GM18502 (cell line): Measurements from ENCODE around the gene HOXD11.

Experiments
- ATAC-seq: cut with Tn5 transposase; IDR thresholded peaks from one replicate; pipeline ENCODE4 v1.9.1; 2021; ENCODE audit warnings: mild to moderate bottlenecking; ENCODE audit not compliant: unreplicated experiment, poor library complexity

HOXD11 gene

DNA sequence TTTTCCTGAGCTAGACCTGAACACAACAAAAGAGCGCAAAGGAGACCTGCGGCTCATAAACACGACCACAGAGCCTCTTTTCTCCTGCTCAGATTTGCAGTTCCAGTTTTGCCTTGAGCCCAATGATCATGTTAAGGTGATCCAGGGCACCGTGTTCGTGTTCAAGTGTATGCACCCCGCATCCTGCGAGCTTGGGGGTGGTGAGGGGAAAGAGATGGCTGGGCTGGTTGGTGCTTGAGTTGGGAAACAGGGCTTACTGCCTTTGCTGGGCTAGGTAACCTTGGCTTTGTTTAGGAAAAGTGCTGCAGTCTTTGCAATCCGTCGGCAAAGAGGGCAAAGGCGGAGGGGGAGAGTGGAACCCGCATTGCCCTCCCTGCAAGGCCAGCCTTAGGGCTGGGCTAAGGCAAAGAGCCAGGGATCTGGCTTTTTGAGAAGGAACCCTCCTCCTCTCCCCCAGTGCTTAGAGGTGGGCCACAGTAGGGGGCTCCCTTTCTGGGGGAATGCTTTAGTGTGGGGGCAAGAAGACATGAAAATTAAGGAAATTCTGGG is 10.8 kb downstream of the HOXD11 start:
- no peak for ATAC-seq

DNA sequence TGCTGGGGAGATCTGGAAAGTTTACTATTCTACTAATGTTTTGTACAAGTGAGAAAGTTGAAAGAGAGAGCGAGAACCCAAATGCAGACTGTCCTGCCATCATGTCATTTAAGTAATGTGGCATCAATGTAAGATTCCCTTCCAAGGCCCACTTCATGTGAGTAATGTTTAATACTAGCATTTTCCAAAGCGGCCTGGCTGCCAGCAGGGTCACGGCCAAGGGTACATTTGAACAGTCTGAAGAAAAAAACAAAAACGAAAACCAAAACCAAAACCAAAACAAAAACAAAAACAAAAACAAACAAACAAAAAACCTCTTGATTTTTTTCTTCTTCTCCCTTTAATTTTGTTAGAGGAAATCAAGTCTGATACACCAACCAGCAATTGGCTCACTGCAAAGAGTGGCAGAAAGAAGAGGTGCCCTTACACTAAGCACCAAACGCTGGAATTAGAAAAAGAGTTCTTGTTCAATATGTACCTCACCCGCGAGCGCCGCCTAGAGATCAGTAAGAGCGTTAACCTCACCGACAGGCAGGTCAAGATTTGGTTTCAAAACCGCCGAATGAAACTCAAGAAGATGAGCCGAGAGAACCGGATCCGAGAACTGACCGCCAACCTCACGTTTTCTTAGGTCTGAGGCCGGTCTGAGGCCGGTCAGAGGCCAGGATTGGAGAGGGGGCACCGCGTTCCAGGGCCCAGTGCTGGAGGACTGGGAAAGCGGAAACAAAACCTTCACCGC is 11.7 kb downstream of the HOXD11 start:
- no peak for ATAC-seq

DNA sequence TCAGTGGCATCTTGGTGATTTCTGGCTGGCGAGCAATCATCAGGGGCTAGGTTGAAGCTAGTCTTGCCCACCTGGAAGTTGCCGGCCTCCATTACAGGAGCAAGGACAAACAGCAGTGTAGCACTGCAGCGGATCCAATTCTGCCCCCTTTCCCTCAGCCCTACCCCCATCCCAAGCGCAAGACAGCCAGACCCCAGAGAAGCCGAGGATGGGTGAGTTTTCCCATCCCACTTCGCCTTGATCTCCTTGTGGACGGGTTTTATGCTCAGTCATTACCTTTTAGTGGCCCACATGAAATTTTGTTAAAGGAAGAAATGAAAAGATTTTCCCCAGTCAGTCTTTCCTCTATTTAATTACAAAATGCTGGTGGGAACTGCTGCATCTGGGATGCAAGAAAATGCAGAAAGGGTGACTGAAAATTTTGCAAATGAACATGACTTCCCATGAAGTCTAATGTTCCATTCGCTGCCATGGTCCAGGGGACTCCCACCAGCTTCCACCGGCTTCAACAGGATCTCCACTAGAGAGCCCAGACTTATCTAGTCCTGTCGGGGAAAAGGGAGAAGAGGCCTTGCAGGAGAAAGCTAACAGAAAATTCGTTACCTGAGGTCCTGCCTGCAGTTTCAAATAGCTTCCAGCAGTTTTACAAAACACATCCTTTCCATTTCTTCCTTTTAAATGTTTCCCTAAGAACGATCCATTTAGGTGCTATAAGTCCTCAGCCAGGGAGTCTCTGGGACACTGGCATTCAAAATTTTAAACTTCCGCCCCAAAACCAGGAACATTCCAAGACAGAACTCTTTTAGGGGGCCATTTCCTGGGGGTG is 13.5 kb downstream of the HOXD11 start:
- ATAC-seq, result no peak

DNA sequence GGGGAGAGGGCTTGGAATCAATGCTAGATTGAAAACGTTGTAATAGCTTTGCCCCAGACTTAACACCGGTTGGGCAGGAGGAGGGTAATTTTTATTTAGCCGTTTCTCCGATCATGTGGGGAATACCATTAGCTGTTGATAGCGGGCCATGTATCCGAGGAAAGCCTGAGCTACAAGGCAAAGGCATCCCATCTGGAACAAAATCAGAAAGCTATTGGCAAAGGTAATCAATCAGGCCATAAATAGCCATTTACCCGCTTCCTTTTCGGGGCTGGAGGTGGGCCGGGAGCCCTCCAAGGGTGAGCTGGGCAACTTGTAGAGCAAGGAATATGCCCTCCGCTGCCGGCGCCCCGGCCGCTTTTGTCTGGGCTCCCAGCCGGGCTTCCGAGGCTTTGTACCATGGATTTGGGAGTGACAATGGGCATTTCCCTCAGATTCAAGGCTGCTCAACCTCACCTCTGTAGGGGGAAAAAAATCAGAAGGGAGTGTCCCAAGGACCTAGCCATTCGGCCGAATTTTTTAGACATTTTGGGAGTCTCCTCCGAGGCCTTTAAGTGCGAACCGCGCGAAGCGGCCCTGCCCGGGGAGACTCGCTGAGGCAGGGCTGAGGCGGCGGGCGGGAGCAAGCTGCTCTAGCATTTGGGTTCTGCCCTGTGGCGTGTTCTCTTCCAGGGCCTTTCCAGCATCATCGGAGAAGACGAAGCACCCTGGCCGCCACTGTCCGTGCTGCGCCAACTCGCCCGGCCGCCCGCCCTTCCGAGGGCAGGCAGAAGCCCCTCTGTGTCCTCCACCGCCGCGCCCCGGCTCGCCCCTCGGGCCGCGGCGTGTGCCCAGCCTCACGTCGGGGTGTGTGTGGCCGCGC is 14.3 kb downstream of the HOXD11 start:
- no peak for ATAC-seq

DNA sequence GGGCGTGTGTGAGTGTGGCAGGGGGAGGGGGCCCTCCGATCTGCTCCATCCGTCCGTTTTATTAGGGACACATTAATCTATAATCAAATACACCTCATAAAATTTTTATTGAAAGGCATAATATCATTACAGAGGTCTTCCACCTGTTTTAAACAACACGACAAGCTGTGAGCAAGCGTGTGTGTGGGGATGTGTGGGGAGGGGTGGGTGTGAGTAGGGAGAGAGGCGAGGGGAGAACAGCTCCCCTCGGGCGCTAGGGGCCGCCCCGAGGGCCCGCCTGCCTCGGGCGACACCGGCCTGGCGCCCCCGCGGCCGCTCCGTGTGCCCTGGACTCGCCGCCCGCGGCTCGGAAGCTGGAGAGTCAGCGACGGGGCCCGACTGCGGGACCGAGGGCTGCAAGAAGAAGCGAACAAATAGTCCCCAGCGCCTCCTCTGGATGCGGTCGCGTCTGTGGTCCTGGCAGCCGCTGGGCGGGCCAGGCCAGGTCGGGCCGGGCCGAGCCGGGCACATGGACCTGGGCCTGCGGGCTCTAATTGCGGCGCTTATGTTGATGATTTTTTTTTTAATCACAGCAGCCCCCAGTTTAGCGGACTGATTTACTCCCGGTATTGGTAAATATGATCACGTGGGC is 15.1 kb downstream of the HOXD11 start:
- no peak for ATAC-seq

DNA sequence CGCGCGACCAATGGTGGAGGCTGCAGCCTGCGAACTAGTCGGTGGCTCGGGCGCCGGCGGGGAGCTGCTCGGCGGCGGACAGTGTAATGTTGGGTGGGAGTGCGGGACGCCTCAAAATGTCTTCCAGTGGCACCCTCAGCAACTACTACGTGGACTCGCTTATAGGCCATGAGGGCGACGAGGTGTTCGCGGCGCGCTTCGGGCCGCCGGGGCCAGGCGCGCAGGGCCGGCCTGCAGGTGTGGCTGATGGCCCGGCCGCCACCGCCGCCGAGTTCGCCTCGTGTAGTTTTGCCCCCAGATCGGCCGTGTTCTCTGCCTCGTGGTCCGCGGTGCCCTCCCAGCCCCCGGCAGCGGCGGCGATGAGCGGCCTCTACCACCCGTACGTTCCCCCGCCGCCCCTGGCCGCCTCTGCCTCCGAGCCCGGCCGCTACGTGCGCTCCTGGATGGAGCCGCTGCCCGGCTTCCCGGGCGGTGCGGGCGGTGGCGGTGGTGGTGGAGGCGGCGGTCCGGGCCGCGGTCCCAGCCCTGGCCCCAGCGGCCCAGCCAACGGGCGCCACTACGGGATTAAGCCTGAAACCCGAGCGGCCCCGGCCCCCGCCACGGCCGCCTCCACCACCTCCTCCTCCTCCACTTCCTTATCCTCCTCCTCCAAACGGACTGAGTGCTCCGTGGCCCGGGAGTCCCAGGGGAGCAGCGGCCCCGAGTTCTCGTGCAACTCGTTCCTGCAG is 15.8 kb downstream of the HOXD11 start, which contains the start of gene HOXD9:
HOXD9 (plus strand) TSS at position 37 of the 728 bp plus-strand sequence; CDS start at position 87, 50 bp downstream.
- ATAC-seq, result no peak

DNA sequence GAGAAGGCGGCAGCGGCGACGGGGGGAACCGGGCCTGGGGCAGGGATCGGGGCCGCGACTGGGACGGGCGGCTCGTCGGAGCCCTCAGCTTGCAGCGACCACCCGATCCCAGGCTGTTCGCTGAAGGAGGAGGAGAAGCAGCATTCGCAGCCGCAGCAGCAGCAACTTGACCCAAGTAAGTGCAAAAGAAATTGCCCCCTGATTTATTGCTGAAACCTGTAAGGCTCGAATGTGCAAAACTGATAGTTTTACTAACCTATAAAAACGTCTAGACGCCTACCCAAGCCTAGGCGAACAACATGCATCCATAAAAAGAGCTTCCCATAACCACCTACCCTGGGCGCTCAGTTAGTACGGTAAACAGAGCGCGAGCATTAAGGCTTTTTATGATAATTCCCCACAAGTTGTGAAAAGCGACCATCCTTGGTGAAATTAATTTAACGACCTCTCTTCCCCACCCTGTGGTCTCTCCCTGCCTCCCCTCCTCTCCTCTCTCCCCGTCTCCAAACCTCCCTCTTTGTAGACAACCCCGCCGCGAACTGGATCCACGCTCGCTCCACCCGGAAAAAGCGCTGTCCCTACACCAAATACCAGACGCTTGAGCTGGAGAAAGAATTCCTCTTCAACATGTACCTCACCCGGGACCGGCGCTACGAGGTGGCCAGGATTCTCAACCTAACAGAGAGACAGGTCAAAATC is 16.5 kb downstream of the HOXD11 start:
- no peak for ATAC-seq

DNA sequence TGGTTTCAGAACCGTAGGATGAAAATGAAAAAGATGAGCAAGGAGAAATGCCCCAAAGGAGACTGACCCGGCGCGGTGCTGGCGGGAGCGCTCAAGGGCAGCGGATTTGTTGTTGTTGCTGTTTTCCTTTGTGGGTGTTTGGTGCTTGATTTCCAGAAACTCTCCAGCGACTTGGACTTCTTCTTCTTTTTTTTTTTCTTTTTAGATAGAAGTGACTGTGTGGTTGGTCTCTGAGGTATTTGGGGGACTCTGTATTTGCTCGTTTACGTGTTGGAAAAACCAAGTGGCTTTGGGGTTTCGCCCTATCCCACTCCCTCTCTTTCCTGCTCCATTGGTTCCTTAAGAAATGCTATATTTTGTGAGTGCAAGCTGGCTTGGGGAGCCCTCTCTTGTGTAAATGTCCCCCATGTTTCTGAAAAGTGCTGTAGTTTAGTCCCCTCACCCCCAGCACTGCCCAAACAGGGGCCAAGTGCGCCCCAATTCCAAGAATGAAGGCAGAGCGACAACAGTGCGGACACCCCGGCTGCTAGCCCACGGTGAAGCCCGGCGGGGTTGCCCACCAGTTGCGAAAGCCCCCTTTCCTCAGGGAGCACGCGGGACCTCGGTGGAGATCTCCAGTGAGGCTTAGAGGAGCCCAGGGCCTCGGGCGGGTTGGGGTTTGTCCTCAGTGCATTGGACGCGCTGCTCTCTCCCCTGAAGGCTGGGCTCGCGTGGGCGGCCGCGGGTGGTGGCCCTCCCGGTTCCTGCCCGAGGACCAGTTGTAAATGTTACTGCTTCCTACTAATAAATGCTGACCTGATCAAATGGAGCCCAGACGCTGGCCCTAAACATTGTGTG is 17.2 kb downstream of the HOXD11 start:
- ATAC-seq, result no peak

DNA sequence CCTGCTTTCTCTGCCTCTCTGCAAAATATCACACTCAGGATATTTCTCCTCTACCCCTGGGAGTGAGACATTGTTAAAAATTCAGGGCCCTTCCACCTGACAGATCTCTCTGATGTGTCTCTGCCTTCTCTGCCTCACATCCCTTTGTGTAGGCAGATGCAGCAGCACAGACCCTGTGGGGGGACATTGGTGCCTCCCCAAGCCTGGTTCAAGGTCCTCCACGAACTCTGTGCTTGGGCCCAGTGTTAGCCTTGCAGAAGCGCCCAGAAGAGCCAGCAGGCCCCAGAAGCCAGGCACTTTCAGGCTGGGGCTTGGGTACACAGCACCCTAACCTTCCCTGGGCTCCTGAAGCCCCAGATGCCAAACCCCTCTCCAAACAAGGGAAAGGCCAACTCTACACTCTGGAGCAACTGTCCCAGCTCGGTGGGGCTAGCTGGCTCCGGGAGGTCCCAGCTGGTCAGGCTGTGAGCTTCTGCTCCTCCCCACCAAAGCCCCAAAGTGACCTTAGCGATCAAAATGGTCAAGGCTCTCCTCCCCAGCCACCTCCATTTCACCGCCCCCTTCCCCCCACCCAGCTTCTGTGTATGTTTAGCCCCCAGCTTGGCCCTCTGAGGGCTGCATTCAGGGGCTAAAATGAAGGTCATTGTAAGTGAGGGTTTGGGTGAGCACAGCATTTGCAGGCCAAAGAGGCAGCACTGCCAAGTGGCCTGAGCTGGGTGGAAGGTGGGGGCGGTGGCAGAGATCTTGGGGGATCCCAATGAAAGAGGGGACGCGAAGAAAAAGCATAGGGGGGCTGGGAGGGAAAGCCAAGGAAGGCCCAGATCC is 18.1 kb downstream of the HOXD11 start:
- ATAC-seq, result no peak

DNA sequence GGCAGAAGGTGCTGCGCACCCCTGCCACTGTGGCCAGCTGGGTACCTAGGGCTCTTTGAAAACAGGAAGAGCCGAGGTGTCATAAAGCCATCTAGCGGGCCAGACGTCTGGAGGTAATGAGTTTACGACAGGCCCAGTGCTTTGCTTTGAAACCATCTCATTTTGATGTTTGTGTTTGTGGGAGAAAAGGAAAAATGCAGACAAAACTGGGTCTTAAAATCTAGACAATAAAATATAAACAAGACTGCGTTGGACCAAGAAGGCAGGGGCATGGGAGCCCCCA is 18.6 kb downstream of the HOXD11 start:
- no peak for ATAC-seq

DNA sequence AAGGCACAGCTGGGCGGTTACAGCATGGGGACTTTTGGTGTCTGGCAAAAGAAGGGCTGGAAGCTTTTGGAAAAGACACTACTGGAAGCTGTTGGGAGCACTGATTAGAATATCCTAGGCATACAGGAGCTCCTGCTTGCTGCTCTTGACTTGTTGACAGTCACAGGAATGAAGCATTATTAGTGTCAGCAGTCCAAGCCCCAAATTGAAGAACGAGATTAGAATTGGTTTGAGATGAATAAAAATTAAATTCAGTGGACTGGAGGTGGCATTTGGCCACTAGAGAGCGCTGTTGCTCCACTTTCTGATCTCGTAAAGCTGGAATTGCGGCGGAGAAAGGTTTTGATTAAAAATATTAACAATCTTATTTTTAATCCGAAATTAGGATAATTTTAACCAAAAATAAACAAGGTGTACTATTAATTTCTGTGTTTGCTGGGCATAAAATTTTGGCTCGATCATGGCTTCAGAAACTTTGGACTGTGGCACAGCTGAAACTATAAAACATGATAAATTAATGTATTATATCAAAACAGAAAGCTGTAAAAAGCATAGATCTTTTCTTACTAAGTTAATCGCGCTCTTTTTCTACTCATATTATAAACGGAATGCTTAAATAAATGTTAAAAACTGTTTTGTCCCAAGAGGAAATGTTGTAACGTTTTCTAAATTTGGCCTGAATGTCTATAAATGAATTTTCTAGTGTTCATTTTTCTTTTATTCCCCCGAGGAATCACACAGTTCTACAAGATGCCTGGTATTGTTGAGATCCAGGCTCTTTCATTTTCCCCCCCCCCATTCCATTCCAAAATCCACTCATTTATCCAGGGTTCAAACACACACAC is 20.1 kb downstream of the HOXD11 start:
- ATAC-seq, result no peak

DNA sequence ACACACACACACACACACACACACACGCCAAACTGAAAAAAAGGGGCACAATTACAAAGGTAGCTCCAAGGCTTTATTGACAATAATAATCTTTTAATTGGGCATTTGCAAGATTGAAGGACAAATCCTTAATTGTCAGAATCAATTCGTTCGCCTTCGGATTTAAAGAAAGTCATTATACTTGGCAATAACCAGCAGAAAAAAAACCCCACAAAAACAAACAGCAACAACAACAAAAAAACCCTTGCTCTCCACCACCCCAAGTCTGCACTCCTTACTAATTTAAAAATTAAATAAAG is 20.6 kb downstream of the HOXD11 start:
- no peak for ATAC-seq

DNA sequence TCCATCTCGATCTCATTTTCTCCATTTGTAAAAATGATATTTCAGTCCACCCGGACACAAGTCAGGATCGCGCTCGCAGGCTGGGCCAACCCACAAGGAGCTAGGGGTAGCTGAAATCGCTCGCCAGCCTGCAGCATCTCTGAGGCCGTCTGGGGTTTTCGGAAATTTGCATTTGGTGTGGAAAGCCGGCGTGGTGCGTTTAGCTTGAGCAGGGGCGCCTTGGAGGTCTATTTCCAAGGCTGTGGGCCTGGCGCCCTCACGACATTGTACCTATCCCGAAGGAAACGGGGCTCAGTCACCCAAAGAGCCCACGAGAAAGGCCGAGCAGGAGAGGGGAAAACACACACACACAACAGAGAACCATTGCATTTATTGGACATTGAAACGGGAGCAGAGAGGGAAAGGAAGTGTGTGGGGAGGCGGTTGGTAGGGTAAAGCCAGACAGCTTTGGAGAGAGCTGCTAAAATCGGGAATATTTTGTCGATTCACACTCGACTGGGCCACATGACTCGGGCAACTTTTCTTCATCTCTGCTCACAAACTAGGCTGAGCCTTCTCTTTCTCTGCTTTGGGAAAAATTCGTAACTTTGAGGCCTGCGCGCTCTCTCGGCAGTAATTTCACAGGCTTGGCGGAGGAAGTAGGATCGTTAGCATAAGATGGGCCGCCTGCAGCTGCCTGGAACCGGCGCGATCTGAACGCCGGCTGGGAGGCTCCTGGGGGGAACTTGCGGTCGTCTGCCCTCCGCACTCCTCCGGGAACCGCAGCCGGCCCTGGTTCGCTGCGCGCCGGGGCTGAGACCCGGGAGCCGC is 21.3 kb downstream of the HOXD11 start:
- ATAC-seq, result no peak

DNA sequence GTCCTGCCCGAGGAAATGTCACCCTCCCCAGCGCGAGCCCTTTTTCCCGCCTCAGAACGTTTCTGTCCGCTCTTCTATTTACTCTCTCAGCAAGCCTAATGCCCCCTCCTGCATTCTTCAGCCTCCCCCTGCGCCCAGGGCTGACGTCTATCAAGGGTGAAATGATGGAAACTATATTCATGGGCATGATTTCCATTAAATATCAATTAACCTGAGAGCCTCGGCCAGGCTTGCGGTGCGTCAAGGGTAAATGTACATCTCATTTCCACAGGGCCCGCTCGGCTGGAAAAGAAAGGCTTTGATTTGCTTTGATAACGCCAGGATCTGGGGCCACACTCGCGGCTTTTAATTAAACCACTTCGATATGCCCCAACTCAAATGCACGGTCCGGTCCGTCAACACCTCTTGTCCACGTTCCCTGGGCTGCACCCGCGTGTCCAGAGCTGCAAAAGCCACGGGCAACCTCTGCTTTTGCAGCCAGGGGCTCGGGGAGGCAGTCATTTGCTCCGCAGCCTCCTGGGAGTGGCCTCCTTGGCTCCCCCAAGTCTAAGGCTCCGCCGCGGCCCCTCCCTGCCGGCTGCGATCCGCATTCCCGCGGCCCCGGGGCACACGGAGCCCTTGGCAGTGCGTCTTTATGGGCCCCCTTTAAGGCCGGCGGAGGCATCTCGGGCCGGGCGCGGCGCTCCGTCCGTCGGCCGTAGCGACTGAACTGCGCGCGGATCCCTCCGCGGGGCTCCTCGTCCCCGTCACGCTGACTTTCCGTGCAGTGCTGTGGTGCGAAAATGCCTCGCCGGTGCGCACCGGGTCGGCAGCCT is 22.1 kb downstream of the HOXD11 start, which contains the start of gene HOXD8:
HOXD8 (plus strand) TSS at position 724 of the 815 bp plus-strand sequence. CDS start 662 bp downstream, outside the sequence.
- no peak for ATAC-seq

DNA sequence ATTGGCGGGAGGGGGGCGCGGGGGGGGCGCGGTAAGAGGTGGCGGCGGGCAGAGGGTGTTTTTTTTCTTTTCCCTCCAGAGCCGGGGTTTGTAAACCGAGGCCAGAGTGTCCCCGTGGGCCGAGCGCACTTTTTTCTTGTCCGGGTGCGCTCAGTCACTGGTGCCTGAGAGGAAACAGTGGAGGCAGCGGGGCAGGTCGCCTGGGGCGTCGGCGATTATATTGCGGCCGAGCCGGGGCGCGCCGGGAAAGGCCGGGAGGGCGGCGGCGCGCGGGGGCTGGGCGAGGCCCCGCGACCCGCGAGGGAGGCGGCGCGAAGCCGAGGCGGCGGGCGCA is 22.7 kb downstream of the HOXD11 start:
- no peak for ATAC-seq
